Measurements from ENCODE around the gene NCOA6.

GRCh38 chr20:34771680-34772081 is 53.8 kb downstream of the NCOA6 start:
- TF ChIP-seq POLR2A (IDR thresholded peaks at IDR 0.05; ENCODE audit: low read length) (no peak), GATA1 (IDR thresholded peaks at IDR 0.05; ENCODE audit: low read depth, low read length) (no peak)
